Fibroblast of skin of left quadriceps (primary cell): ENCODE data around the gene ABCD1.
A peak's percentile ranks its signal among the peaks of the same experiment; 100 is the strongest.

Experiments
- DNase-seq, 2 experiments: peaks; one replicate each; pipeline ENCODE4 v3.0.0-alpha.2; 2013; ENCODE audit warnings: low read depth in 2 of 2

ABCD1 gene

DNA sequence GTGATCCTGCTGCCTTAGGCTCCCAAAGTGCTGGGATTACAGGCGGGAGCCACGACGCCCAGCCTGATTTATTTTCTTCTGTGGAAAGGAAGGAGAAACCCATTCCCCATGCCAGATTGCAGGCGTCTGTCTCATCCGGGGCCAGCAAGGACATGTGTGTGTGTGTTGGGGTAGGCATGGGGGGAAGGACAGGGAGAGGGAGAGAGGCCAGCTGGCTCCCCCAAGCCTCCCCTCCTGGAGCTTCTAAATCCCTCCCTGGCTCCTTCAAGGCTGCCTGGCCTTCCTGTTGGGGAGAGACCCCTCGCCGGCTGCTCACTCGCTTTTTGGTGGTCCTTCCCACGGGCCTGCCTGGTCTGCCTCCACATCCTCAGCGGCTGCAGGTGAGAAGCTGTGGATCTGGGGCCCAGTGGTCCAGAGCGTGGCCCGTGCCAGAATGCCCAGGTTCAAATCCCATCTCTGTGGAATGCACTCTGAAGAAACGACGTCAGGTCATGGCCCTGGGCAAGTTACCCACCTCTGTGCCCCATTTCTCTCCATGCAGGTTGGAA lies 38.0 kb downstream of the ABCD1 start:
- no peak for DNase-seq

DNA sequence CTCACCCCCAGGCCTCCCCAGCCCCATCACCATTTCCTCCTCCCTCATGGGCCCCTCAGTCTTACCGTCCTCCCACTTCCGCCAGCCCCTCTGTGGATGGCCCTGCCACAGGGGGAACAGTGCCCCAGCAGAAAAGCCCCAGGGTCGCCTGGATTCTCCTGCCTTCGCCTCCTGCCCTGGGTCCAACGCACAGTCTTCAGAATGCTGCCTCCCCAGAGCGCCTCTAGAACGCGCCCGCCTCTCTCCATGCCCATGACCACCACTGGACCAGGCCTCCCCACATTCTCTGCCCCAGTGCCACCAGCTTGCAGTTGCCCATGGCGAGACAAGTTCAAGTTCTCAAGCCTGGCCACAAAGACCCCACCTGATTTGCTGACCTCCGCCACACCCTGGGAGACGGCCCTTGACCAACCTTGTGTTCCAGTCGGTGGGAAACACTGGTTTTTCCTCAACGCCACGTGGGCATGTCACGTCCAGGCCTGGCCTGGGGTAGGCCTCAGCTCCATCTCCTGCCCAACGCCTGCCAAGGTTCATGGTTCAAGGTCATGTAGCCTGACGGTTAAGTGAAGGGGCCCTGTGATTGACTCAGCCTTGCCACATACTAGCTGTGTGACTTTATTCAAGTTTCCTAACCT lies 38.8 kb downstream of the ABCD1 start:
- no peak for DNase-seq

DNA sequence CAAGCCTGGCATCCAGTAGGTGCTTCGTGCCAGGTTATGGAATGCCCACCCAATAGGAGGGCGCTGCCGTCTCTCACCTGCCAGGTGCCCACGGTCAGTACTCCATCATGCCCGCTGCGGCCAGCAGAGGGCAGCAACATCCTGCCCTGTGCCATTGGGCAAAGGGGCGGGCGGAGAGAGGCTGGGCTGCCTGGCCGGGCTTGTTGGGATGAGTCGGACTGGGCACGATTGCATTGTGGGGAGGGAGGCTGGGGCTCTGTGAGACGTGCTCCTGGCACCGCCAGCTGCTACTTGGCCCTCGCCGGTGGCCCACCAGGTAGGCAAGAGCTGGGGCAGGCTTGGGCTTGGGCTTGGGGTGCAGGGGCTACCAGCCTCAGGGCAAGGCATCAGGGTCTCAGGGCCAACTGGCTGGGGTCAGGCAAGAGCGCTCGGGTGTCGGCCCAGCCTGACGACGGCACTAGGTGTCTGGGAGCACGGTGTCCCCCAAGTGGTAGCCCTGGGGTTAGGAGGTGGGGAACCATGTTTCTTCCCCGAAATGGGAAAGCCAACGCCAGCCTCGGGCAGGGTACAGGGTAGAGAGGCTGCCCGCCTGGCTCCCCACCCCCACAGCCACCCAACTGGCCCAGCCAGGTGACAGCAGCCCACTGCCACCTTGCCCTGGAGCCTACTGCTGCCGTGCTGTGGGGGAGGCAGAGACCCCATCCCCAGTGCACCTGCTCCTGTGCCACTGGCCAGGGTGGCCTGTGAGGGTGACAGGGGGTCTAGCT lies 39.5 kb downstream of the ABCD1 start, which contains the start of gene PLXNB3:
Gene PLXNB3 (plus strand): TSS at position 261 of the 767 bp plus-strand sequence. CDS start 1,287 bp downstream, outside the sequence.
- peak; percentile 18 to 28 for DNase-seq

DNA sequence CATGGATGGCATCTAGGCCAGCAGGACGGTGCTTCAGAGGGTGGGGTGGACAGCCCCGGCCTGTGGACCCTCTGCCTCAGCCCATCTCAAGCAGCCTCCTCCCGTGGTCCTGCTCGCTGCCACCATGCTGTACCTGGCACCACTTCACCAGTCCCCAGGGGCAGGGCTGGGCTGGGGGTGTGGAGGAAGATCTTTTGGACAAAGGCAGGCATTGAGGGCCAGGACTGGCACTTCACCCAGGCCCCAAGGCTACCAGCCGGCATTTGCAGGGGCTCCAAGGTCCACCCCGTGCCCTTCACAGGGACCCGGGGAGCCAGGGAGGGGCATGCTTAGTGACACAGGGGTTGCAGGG lies 40.1 kb downstream of the ABCD1 start:
- DNase-seq = no peak

DNA sequence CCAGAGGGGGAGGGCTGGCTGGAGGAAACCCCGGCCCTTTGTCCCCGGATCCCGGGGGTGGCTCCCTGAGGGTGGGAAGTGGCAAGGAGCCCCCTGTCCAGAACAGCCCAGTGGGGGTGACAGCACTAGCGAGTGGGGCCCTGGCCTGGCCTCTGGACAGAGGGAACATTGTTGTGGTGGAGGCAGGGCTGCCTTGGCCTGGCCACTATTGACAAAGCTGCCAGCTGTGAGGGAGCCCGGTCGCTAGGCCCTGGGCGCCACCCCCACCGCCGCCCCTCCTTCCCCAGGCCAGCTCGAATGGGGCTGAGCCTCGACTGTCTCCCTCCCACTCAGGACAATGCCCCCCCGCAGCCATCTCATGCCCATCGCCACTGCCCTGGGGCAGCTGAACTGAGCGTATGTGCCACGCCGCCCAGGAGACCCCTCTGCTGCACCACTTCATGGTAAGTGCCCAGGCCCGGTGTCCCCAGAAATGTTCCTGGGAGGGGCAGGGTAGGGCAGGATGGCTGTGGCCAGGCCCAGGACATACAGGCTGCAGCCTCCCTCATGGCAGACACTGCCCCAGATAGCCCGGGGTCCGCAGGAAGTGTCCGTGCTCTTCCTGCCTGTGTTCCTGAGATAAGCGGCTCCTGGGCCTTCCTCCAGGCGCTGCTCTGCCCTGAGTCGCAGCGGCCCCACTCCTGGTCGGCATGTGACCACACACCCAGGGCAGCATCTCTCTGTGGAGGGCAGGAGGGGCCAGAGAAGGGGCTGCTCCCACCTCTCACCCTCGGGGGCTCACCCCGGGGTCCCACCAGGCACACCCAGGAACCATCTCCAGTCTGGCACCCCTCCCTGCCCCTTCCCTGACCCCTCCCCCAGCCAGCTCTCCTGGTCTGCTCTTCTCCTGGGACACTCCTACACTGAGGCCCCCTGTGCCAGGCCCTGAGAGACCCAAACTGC lies 40.8 kb downstream of the ABCD1 start:
- DNase-seq = no peak

DNA sequence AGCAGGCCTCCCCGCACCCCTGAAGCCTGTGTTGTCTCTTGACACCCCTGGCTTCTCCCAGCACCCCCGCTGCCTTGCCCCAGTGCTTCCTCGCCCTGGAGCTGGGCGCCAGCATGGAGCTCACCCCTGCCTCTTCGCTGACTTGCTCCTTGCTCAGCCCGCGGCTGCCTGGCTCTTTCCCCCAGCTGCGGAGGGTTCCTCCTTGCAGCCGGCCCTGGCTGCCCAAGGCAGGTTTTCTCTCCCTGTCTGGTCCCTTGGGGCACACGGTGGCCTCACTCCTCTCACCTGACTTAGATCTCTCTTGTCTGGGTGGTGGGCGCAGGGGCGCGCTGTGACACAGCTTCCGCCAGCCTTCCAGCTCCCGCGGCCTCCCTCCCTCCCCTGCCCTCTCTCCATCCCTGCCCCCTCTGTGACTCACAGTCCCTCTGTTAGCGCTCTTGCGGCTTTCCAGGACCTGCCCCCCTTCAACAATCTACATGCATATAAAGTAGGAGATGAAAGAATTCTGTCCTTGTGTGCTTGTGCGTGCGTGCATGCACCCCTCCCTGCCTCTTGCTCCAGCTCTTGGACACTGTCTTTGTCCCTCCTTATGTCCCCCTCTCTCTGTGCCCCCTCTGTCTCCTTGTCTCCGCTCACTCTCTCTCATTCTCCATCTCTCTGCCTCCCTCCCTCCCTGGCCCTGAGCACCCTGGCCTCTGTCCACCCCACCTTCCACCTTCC lies 41.6 kb downstream of the ABCD1 start:
- peak; percentile 39 to 47 for DNase-seq

DNA sequence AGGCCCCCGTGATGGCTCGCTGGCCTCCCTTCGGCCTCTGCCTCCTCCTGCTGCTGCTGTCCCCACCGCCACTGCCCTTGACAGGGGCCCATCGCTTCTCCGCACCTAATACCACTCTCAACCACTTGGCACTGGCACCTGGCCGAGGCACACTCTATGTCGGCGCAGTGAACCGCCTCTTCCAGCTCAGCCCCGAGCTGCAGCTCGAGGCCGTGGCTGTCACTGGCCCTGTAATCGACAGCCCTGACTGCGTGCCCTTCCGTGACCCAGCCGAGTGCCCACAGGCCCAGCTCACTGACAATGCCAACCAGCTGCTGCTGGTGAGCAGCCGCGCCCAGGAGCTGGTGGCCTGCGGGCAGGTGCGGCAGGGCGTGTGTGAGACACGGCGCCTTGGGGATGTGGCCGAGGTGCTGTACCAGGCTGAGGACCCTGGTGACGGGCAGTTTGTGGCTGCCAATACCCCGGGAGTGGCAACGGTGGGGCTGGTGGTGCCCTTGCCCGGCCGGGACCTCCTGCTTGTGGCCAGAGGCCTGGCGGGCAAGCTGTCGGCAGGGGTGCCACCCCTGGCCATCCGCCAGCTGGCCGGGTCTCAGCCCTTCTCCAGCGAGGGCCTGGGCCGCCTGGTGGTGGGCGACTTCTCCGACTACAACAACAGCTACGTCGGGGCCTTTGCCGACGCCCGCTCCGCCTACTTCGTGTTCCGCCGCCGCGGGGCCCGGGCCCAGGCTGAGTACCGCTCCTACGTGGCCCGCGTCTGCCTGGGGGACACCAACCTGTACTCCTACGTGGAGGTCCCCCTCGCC lies 42.4 kb downstream of the ABCD1 start:
- DNase-seq = no peak

DNA sequence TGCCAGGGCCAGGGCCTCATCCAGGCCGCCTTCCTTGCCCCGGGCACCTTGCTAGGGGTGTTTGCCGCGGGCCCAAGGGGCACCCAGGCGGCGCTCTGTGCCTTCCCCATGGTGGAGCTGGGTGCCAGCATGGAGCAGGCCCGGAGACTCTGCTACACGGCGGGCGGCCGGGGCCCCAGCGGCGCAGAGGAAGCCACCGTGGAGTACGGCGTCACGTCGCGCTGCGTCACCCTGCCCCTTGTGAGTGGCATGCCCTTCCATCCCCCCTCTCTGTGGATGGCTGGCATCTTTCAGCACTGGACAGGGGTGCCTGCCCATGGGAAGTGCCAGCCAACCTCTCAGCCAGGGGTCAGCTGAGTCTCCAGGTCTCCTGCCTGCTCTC lies 43.0 kb downstream of the ABCD1 start:
- DNase-seq = no peak

DNA sequence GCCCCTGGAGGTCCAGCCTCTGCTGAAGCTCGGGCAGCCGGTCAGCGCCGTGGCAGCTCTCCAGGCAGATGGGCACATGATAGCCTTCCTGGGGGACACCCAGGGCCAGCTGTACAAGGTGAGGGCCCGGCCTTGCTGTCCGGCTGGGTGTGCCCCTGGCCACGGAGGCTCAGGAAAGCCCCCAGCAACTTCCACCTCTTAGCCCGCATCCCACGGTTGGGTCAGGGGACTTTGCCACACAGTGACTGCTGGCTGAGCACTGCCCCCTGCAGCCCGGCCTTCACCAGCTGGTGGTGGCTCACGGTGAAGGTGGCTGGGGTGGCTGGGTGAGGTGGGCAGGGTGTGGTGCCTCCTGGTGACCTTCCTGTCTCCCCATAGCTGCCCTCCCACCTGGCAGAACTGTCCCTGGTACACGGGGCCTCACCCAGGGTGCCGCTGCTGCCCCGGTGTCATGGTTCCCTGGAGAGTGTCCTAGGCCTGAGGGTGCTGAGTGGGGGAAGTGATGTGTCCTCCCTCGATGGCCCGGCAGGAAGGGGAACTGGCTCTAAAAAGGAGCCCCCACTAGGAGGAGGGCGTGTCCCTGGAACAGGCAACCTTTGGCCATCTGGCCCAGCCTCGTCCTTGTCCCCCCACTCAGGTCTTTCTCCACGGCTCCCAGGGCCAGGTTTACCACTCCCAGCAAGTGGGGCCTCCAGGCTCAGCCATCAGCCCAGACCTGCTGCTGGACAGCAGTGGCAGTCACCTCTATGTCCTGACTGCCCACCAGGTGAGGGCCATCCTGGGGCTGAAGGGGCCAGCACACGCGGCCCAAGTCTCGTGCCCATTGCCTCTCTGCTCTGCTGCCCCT lies 43.9 kb downstream of the ABCD1 start:
- no peak for DNase-seq

DNA sequence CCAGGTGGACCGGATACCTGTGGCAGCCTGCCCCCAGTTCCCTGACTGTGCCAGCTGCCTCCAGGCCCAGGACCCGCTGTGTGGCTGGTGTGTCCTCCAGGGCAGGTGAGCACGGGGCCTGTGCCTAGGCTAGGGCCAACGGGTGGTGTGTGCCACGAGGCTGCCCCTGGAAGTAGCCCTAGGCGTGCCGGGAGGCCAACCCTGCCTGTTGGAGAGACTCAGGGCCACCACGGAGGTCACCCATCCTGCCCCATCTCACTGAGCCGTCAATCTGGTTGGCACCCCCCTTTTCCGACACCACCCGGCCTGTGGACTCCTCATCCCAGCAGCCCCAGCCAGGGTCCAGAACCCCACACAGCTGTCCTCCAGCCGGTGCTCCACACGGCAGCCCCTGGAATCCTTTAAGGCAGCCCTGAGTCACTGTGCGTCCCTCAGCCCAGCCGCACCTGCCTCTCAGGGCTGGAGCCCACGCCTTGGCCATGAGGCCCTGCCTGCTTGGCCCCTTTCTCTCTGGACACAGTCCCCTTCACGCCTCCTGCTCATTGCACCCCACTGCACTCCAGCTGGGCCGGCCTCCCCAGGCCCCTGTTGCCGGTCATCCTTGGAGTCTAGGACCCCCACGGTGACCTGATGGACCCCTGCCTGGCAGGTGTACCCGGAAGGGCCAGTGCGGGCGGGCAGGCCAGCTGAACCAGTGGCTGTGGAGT lies 44.7 kb downstream of the ABCD1 start:
- DNase-seq = no peak

DNA sequence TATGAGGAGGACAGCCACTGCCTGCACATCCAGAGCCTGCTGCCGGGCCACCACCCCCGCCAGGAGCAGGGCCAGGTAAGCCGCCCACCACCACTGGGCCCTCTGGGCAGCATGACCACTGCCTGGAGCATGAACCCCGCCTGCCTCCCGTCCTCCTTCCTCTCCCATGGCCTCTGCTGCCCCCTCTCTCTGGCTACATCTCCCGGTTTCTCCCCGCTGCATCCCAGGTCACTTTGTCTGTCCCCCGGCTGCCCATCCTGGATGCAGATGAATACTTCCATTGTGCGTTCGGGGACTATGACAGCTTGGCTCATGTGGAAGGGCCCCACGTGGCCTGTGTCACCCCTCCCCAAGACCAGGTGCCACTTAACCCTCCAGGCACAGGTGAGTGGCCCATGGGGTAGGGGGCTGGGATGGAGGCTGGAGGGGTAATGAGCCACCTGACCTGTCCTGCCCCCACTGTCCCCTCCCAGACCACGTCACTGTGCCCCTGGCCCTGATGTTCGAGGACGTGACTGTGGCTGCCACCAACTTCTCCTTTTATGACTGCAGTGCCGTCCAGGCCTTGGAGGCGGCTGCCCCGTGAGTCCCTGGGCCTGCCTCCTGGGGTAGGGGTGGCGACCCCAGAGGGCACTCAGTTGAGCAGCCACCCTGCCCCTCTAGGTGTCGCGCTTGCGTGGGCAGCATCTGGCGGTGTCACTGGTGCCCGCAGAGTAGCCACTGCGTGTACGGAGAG lies 45.4 kb downstream of the ABCD1 start:
- no peak for DNase-seq

DNA sequence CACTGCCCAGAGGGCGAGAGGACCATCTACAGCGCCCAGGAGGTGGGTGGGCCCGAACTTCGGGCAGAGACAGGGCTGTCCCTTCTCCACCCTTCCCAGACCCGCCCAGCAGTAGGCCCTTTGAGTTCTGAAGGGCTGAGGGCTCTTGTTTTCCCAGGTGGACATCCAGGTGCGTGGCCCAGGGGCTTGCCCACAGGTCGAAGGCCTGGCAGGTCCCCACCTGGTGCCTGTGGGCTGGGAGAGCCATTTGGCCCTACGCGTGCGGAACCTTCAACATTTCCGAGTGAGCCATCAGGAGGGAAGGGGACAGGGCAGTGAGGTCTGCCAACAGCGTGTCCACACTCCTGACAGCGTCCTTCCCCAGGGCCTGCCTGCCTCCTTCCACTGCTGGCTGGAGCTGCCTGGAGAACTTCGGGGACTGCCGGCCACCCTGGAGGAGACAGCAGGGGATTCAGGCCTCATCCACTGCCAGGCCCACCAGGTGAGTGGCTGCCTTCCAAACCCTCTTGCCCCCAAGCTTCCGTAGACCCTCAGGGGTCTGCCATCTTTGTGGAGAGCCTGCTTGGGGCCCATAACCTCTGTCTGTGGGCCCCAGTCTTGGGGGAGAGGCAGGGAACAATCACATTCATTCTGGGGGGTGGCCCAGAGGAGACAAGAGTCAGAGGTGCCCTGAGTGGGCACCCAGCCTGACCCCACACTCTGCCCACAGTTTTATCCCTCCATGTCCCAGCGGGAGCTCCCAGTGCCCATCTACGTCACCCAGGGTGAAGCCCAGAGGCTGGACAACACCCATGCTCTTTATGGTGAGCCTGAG lies 46.2 kb downstream of the ABCD1 start:
- no peak for DNase-seq

DNA sequence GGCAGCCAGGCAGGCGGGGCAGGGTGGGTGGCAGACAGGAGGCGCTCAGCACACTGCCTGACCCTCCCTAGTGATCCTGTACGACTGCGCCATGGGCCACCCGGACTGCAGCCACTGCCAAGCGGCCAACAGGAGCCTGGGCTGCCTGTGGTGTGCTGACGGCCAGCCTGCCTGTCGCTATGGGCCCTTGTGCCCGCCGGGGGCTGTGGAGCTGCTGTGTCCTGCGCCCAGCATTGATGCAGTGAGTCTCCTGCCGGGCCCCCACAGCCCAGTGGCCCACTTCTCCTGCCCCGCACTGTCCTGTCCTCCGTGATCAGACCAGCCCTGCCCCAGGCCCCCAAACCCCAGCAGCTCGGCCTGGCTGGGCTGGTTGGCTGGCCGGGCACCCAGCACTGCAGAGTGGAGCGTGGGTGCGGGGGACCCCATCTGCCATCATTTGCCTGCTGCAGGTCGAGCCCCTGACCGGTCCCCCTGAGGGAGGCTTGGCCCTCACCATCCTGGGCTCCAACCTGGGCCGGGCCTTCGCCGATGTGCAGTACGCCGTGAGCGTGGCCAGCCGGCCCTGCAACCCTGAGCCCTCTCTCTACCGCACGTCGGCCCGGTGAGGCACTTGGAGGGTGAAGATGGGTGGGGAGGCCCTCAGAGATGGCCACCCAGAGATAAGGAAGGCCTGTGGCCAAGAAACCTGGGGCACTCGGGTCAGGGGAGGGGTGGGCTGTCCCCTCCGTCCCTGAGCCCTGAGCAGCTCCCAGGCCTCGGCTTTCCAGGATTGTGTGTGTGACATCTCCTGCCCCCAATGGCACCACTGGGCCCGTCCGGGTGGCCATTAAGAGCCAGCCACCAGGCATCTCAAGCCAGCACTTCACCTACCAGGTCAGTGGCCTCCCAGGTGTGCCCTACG lies 47.0 kb downstream of the ABCD1 start:
- DNase-seq = no peak

DNA sequence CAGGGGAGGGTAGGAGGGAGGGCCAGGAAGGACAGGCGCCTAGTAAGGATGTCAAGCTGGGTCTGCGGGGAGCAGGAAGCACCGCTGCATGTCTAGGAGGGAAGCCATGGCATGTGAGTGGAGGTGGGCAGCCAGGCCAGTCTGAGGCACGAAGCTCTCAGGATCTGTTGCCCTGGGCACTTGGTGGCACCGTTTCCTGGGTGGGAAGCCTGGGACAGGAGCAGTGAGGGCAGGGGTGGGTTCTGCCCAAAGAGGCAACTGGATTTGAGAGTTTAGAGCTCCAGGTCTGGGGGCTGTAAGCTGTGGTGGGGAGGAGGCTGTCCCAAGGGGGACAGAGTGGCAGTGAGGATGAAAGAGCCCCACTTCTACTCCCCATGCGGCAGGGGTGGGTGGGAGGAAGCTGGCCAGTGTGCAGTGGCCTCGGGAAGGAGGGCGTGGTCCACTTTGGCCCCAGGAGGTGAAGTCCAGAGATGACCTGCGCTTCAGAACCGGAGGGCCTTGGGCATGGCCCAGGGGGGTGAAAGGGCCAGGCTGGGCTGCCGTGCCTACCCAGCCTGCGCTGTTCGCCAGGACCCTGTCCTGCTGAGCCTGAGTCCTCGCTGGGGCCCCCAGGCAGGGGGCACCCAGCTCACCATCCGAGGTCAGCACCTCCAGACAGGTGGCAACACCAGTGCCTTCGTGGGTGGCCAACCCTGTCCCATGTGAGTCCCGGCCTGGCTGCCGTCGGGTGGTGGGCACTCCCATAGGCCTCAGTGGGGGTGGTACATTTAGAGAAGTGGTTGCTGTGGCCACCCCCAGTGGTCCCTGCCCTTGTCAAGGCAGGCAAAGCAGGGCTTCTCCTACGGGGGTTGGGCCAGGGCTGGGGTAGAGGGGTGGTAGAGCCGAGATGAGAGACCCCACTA lies 47.9 kb downstream of the ABCD1 start:
- no peak for DNase-seq

DNA sequence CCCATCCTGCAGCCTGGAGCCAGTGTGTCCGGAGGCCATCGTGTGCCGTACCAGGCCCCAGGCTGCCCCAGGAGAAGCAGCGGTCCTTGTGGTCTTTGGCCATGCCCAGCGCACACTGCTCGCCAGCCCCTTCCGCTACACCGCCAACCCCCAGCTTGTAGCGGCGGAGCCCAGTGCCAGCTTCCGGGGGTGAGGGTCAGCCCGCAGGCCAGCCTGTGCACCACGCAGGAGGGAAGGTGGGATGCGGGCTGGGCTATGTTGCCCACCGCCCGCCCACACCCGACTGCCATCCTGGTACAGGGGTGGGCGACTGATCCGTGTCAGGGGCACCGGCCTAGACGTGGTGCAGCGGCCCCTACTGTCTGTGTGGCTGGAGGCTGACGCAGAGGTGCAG lies 48.6 kb downstream of the ABCD1 start:
- DNase-seq = no peak
